Renal pelvis (tissue), 4 donors: ENCODE results near the gene BRMS1L. TPM values are rescaled to one million over a fixed set of nuclear protein-coding genes. Genes with fewer than 3 reads are reported as not detected.
"Not testable (repeated sequence)": the region's sequence is repeated elsewhere in the genome, so short reads cannot be mapped to it uniquely, and the experiment has no call there.

Source experiments
- DNase-seq: peaks from one replicate; pipeline ENCODE4 v3.0.0-alpha.2; 2013
- polyA plus RNA-seq, 3 donors: library from polyadenylated mRNA; unstranded; fragments of 120-200 nt; gene quantifications; one replicate each; pipeline ENCODE4 v1.2.1, GENCODE V29; 2013; ENCODE audit not compliant: insufficient read length in 3 of 3

Gene BRMS1L
- polyA plus RNA-seq, 3 donors: 16.4 to 18.7 (median 17.5) TPM

DNA sequence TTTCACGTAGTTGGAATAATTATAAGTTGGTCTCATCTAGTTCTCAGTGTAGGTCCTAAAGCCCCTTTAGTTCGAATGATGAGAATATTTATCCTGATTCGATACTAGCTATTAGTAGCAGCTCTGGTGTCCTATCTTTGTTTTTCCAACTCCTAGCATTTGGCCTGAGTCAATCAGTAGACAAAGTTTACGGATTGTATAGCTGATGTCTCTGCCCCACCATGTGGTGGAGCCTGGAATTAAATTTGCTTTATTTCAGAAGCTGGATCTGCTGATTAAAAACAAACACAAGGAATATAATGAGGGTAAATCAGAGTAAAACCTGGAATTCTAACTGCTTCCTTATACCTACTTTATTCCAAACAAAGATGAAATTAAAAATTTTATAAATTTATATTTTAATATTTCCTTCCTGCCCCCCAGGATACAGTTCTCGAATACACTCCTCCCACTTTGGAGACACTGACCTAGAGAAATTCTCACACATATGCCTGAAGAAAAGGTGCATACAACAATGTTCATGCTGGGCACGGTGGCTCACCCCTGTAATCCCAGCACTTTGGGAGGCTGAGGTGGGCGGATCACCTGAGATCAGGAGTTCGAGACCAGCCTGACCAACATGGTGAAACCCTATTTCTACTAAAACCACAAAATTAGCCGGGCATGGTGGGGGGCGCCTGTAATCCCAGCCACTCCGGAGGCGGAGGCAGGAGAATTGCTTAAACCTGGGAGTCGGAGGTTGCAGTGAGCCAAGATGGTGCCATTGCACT is 7.6 kb upstream of the BRMS1L start:
- peak; percentile 42 for DNase-seq

DNA sequence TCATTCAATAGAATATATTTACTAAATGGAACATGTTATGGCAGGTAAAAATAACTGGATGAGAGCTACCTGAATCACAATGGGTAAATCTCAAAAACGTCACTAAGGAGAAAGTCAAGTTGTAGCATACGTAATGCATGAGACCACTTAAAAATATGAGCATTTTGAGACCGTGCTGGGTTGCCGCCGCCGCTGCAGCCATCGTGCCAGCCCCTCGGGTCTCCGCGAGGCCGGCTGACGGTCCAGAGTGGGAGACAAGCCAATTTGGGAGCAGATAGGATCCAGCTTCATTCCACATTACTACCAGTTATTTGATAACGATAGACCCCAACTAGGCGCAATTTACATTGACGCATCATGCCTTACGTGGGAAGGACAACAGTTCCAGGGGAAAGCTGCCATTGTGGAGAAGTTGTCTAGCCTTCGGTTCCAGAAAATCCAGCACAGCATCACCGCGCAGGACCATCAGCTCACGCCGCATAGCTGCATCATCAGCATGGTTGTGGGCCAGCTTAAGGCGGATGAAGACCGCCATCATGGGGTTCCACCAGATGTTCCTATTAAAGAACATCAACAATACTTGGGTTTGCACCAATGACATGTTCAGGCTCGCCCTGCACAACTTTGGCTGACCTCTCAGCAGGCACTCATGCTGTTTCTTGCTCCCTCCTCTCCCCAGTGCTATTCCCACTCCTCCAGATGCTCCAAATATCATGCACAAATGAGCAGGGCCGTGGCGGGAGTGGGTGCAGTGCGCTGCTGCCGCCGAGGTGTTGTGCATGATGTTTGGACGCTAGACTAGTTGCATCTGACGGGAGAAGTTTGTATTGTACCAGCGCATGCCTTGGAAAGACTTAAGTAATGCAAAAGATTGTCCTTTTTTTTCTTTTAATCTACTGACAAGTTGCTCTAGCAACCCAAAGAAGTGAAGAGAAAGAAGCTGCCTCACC is 6.3 kb upstream of the BRMS1L start:
- no peak for DNase-seq

DNA sequence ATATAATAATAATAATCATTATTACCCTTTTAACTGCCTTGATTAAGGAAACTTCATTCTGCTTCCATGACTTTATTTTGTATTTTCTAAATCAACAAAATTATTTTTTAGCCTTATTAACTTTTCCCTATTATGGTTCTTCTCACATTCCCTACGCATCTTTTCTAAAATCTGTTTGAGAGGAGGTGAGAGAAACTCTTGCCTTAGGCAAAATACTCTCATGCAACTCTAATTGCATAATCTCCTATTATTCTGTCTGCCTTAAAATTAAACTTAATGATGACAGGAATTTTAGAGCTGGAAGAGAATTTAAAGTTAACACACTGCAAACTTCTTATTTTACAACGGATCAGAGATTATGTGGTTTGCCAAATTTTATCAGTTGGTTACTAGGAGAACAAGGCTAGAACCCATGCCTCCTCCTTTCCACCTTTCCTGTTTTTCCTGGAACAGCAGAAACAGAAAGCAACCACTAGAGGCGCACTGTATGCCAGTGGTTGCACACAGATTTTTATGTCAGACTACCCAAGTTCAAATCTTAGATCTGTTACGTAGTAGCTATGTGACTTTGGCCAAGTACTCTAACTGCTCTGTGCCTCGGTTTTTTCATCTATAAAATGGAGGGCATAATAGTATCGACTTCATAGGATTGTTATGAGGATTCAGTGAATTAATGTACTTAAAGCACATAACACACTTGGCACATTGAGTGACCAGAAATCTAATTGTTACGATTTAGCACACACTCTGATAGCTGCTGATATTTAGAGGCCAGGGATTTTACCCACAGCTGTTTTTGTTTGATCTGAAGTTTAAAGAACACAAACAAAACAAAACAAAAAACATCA is 4.3 kb upstream of the BRMS1L start:
- DNase-seq: no peak

DNA sequence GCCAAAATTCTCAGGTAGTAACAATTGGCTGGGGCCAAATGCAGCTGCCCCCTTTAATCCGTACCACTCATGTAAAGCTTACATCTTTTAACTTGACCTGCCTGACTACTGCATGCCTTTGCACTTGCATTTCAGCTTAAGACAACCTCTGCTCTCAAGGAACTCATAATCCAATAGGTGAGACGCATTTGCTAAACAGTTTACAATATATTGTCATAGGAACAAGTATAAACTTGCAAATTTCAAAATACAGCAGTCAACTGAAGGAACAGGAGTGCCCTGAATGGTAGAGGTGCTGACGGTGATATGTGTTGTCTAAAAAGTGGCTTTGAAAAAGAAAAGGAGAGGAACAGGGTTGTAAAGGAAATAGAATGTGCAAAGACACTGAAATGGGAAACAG is 3.6 kb upstream of the BRMS1L start:
- no peak for DNase-seq

DNA sequence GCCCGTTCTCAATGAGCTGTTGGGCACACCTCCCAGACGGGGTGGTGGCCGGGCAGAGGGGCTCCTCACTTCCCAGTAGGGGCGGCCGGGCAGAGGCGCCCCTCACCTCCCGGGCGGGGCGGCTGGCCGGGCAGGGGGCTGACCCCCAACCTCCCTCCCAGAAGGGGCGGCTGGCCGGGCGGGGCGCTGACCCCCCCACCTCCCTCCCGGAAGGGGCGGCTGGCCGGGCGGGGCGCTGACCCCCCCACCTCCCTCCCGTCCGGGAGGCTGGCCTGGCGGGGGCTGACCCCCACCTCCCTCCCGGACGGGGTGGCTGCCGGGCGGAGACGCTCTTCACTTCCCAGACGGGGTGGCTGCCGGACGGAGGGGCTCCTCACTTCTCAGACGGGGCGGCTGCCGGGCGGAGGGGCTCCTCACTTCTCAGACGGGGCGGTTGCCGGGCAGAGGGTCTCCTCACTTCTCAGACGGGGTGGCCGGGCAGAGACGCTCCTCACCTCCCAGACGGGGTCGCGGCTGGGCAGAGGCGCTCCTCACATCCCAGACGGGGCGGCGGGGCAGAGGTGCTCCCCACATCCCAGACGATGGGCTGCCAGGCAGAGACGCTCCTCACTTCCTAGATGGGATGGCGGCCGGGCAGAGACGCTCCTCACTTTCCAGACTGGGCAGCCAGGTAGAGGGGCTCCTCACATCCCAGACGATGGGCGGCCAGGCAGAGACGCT is 1.5 kb upstream of the BRMS1L start:
- DNase-seq: not testable (repeated sequence)

DNA sequence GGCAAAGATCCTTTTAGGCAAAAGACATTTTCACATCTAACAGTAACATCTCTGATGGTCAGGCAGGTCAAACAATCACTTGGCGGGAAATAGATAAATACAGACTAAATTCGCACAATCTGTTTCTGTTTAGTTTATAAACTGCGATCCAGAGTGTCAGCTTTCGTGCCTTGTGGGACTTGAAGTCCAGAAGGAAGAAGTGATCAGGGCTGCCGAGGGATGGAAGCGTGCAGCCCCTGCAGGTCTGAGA is 245 bp upstream of the BRMS1L start:
- no peak for DNase-seq

DNA sequence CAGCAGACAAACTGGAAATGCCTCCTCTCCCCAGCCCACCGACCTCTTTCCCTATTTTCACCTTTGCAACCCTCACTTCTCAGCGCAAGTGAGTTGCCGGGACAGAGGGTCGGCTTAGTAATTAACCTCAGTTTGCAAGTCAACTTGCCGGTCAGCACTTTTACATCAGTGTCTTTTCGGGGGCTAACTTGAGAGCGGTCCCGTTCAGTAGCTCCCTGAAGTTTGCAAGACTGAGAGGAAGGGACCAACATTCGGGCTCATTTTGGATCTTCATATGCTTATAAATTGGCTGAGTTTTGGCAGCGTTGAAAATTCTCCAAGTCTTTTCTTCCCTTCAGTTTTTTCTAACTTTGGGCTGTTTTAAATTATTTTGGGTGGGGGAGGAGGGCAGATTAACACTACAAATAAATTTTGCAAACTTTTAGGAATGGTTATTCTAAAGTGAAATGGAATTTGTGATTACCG is 846 bp downstream of the BRMS1L start:
- DNase-seq: no peak

DNA sequence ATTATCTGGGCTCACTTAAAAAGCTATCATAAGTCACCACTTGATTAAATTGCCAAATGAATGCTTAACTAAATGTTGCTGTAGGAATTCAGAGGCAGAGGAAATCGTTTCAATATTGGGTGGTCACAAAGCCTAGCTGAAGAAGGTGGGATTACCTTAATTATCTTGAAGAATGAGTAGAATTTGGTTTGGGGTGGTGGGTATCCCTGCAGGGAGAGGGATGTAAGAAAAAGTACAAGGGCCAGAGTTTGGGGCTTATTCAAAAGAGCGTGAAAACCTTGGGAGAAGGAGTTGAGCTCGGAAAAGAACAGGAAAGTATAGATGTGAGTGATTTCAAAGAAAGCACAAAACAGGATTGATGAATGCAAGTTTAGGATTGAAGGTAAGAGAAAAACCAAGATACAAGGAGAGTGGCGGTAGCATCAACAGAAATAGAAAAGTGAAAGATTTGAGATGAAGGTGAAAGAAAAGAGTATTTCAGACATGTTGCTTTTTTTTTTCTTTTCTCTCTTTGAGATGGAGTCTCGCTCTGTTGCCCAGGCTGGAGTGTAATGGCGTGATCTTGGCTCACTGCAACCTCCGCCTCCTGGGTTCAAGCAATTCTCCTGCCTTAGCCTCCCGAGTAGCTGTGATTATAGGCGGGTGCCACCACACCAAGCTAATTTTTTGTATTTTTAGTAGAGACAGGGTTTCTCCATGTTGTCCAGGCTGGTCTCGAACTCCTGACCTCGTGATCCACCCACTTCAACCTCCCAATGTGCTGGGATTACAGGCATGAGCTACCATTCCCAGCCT is 1.7 kb downstream of the BRMS1L start:
- no peak for DNase-seq

DNA sequence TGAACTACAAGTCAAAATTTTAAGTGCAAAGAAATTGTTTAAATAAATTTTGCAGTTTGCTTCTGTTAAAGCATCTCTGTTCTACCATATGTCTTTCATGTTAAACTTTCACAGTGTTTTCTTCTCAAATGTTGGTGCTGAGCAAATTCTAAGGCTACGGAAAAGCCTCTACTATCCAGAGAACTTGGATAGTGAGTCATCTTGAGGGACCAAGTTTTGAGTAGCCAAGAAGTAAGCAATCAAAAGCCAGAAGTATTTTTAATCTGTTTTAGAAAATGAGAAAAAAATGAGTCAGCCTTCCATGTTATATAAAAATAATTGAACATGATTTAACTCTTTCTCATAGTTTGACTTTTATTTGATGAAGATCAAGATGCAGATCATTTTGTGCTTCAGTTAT is 3.3 kb downstream of the BRMS1L start:
- no peak for DNase-seq

DNA sequence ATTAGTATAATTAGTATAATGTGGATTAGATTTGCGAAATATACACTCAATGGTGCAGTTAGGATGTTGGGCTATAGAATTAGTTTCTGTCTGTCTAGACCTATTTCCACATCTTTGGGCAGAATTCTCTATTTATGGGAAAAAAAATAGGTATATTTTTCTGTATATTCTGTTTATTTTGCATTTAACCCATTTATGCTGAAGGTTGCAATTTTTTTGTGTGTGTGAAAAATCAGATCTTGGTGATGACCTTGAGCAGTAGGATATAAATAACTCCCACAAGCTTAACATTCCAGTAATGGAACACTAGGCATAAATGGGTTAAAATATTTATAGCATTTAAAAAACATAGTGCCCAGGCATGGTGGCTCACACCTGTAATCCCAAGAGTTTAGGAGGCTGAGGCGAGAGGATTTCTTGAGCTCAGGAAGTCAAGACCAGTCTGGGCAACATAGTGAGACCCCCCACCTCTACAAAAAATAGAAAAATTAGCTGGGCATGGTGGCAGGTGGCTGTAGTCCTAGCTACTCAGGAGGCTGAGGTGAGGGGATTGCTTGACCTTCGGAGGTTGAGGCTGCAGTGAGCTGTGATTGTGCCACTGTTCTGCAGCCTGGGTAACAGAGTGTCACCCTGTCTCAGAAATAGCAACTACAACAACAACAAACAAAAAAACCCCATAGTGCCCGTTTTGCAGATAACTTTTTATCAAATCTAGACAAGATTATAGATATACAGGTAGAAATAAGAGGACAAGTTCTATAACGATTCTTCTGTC is 9.3 kb downstream of the BRMS1L start:
- DNase-seq: no peak

DNA sequence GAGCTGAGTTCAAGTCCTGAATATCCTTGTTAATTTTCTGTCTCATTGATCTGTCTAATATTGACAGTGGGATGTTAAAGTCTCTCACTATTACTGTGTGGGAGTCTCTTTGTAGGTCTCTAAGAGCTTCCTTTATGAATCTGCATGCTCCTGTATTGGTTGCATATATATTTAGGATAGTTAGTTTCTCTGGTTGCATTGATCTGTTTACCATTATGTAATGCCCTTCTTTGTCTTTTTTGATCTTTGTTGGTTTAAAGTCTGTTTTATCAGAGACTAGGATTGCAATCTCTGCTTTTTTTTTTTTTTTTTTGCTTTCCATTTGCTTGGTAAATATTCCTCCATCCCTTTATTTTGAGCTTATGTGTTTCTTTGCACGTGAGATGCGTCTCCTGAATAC is 15.6 kb downstream of the BRMS1L start:
- not testable (repeated sequence) for DNase-seq

DNA sequence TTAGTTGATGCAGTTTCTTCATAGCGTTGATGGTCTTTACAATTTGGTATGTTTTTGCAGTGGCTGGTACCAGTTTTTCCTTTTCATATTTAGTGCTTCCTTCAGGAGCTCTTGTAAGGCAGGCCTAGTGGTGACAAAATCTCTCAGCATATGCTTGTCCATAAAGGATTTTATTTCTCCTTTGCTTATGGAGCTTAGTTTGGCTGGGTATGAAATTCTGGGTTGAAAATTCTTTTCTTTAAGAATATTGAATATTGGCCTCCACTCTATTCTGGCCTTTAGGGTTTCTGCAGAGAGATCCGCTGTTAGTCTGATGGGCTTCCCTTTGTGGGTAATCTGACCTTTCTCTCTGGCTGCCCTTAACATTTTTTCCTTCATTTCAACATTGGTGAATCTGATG is 16.1 kb downstream of the BRMS1L start:
- not testable (repeated sequence) for DNase-seq

DNA sequence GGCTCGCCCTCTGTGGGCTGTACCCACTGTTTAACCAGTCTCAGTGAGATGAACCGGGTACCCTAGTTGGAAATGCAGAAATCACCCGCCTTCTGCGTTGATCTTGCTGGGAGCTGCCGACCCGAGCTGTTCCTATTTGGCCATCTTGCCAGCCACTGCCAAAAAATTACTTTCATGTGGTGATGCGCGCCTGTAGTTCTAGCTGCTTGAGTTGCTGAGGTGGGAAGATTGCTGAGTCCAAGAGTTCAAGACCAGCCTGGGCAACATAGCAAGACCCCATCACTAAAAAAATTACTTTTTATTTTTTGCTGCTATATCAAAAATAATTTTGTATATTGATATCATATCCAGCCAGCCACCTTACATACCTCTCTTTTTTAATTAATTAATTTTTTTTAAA is 18.4 kb downstream of the BRMS1L start:
- DNase-seq: no peak

DNA sequence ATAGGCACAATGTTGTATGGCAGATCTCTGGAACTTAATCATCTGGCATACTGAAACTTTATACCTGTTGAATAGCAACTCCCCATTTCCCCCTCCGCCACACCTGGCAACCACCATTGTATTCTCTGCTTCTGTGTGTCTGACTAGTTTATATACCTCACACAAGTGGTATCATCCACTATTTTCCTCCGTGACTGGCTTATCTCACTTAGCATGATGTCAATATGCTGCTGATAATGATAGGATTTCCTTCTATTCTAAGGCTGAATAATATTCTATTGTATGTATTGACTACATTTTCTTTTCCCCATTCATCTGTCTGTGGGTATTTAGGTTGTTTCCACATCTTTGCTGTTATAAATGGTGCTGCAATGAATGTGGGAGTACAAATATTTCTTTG is 21.5 kb downstream of the BRMS1L start:
- no peak for DNase-seq

DNA sequence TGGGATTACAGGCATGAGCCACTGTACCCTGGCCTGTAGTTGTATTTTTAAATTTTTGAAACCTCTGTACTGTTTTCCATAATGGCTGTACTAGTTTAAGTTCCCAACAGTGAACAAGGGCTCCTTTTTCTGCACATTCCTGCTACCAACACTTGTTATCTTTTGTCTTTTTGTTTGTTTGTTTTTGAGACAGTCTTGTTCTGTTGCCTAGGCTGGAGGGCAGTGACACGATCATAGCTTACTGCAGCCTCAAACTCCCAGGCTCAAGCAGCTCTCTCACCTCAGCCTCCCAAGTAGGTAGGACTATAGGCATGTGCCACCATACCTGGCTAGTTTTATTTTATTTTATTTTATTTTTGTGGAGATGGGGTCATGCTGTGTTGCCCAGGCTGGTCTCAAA is 23.0 kb downstream of the BRMS1L start:
- DNase-seq: no peak

DNA sequence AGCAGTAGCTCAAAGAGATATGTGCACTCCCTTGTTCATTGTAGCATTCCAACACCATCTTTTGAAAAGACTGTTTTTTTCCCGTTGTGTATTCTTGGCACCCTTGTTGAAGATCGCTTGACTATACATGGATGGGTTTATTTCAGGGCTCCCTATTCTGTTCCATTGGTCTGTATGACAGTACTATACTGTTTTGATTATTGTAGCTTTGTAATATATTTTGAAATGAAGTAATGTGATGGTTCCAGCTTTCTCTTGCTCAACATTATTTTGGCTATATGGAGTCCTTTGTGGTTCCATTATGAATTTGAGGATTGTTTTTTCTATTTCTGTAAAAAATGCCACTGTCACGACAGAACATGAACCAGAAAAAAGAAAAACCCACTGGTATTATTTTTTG is 25.7 kb downstream of the BRMS1L start:
- DNase-seq: no peak

DNA sequence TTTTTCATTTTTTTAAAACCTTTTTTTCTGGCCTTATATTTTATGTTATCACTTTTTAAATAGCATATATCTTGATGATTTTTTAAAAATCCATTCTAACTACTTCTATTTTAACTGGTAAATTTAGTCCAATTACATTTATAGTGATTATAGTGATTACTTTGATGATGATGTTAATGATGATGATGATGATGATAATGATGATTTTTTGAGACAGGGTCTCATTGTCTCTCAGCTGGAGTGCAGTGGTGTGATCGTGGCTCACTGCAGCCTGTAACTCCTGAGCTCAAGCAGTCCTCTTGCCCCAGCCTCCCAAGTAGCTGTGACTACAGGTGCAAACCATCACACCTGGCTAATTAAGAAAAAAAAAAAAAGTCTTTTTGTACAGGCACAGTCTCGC is 27.1 kb downstream of the BRMS1L start:
- DNase-seq: no peak

DNA sequence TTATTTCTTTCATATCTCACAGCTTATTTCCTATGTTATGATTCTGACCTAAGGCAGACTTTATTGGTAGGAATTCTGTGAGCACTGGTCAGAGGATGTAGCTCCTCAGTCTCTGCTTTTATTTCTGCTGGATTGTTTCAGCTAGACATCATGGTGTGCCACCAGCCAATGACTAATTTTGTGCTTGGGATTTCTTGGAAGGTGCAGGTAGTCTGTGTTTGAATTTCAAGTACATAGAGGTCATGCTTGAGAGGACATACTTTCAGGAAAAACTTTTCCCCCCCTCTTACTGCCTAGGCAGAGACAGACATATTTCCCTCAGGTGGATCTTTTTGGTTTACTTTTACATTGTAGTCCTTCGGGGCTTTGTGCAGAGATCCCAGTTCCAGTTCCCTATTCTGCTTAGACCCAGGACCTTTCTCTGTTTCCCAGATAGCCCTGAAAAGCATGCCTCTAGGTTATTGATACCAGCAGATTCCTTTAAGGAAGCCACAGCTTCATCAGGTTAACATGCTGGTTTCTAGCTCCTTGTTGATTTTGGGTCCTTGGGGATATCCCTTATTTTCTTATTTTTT is 28.6 kb downstream of the BRMS1L start:
- no peak for DNase-seq

DNA sequence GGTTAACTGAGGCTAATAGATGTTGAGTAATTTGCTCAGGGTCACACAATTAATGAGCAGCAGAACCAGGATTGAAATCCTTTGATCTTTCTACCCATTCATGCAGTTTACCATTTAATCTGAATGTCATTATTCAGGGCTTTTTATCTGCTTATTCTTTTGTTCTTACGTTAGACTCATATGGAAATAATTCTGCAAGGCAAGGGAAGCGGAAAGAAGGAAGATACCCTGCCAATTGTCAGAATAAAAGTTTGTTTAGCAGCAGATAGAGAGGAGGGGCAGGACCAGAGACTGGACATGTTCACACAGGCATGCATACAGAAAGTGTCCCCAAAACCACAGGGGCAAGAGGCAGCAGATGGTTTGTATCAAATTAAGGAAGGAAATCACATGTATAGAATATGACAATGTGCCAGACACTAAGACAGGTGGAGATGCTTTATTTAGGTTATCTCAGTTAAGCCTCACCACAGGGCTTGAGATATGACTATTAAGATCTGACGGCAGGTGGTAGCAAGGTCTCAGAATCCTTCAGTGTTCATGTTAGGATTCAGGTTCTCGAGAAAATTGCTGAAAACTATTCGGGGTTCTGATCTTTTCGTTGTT is 29.8 kb downstream of the BRMS1L start:
- DNase-seq: no peak
